Activated T-helper 1 cell treated with anti-CD3 and anti-CD28 coated beads, Interleukin-12 subunit alpha, Interleukin-12 subunit beta, Interleukin-2, Interleukin-4 antibody, amounts not matched to agents 30 ng/mL and 10 ng/mL and 1 ng/mL, durations not matched to agents 14 hours and 24 hours and 36 hours (primary cell): ENCODE data around the gene CLASP1. TPM values are rescaled to one million over a fixed set of nuclear protein-coding genes. Genes with fewer than 3 reads are reported as not detected.
"Not testable (repeated sequence)": the region's sequence is repeated elsewhere in the genome, so short reads cannot be mapped to it uniquely, and the experiment has no call there.

Experiments used
- DNase-seq: peaks from one replicate; pipeline ENCODE4 v3.0.0; 2021; ENCODE audit warnings: low spot score
- H3K27ac Mint-ChIP-seq: one replicate; pipeline ENCODE4 v1.8.0; 2021; ENCODE audit warnings: mild to moderate bottlenecking, mixed read lengths
- H3K27me3 Mint-ChIP-seq: one replicate; pipeline ENCODE4 v1.8.0; 2022; ENCODE audit warnings: mild to moderate bottlenecking, moderate library complexity, mixed read lengths; ENCODE audit not compliant: insufficient read depth
- H3K36me3 Mint-ChIP-seq: one replicate; pipeline ENCODE4 v1.8.0; 2021; ENCODE audit warnings: low read depth, mixed read lengths
- H3K4me1 Mint-ChIP-seq: one replicate; pipeline ENCODE4 v1.8.0; 2021; ENCODE audit warnings: low read depth, mixed read lengths
- H3K4me3 Mint-ChIP-seq: one replicate; pipeline ENCODE4 v1.8.0; 2021; ENCODE audit warnings: mild to moderate bottlenecking, moderate library complexity, mixed read lengths
- H3K9me3 Mint-ChIP-seq: one replicate; pipeline ENCODE4 v1.8.0; 2021; ENCODE audit warnings: mixed read lengths
- intact Hi-C: fragments of 100-400 bp; cut with micrococcal nuclease; formaldehyde crosslinking; loops from one replicate; pipeline ENCODE4 v1.15.1; 2024
- total RNA-seq: library from RNA; stranded (reverse); gene quantifications from 2 replicates; pipeline ENCODE4 v1.2.3, GENCODE V29; 2022

The CLASP1 gene
- total RNA-seq, 1 donor from 2014 or later = 62.6 TPM

GRCh38 chr2:121490584-121491133 is 158.6 kb downstream of the CLASP1 start:
- Mint-ChIP-seq H3K27ac (no peak overlapping the region), H3K4me3 (no peak overlapping the region), H3K9me3 (no peaks in the 10 kb centered on the region), H3K4me1 (peaks cover 34% of the 10 kb centered on the region), H3K27me3 (no peaks in the 10 kb centered on the region), H3K36me3 (peaks cover 14% of the 10 kb centered on the region)
- DNase-seq = no peak
- intact Hi-C loops = no loop called here

GRCh38 chr2:121489911-121490583 is 159.2 kb downstream of the CLASP1 start:
- Mint-ChIP-seq H3K4me1 (peaks cover 34% of the 10 kb centered on the region), H3K9me3 (no peaks in the 10 kb centered on the region), H3K27me3 (no peaks in the 10 kb centered on the region), H3K4me3 (no peak overlapping the region), H3K36me3 (peaks cover 14% of the 10 kb centered on the region), H3K27ac (no peak overlapping the region)
- intact Hi-C loops = no loop called here
- no peak for DNase-seq

- Mint-ChIP-seq H3K4me1 (peaks cover 34% of the 10 kb centered on the region), H3K36me3 (peaks cover 17% of the 10 kb centered on the region), H3K9me3 (no peaks in the 10 kb centered on the region), H3K27me3 (no peaks in the 10 kb centered on the region), H3K4me3 (no peak overlapping the region), H3K27ac (no peak overlapping the region)
- DNase-seq = no peak
- intact Hi-C loops = no loop called here
These were observed 160.0 kb downstream of the CLASP1 start for GRCh38 chr2:121489284-121489683.

- no peak for DNase-seq
- Mint-ChIP-seq H3K27me3 (no peaks in the 10 kb centered on the region), H3K4me1 (peaks cover 18% of the 10 kb centered on the region), H3K9me3 (no peaks in the 10 kb centered on the region), H3K36me3 (peaks cover 9% of the 10 kb centered on the region), H3K4me3 (no peak overlapping the region), H3K27ac (no peak overlapping the region)
- intact Hi-C loops = no loop called here
These were observed 163.0 kb downstream of the CLASP1 start for GRCh38 chr2:121486191-121486790.

DNA sequence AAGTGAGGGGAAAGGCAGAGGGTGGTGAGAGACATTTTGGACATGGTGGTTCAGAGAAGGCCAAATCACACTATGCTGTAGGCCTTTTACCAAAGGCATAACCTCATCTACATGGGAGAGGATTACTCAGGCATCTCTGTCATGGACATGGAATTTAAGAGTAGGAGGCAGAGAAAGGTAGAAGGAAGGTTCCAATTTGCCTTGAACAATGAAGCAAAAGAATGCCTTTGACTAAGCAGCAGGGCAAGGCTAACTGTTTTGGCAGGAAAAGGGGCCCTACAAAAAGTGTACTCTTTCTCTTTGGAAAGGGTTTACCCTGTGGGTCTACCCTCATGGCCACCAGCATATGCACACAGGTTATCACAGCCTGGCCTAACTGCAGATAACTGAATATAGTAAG is 164.2 kb downstream of the CLASP1 start:
- H3K36me3 Mint-ChIP-seq = peaks cover 9% of the 10 kb centered on the region
- peaks cover 11% of the 10 kb centered on the region for H3K4me1 Mint-ChIP-seq
- no peak for DNase-seq
- no peaks in the 10 kb centered on the region for H3K9me3 Mint-ChIP-seq
- intact Hi-C loops = no loop called here
- no peaks in the 10 kb centered on the region for H3K27me3 Mint-ChIP-seq
- no peak overlapping the region for H3K4me3 Mint-ChIP-seq
- peak overlapping the region; percentile 18 for H3K27ac Mint-ChIP-seq

DNA sequence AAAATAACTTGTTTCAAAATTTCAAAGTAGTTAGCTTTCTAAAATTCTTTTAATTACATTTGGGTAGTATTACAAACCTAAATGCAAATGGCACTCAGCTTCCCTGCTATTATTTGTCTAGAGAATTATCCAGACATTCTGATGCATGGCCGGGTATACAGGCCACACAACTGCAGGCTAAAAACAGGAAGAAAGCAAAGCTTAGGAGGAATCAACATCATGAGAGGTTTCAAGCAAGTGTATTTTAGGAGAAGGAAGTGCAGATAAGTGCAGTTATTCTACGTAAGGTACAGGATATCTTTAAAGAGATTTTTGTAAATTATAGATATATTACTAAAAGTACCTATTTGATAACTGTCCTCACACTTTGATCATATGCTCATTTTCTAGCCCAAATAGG is 165.4 kb downstream of the CLASP1 start:
- H3K9me3 Mint-ChIP-seq = no peaks in the 10 kb centered on the region
- no peak overlapping the region for H3K4me3 Mint-ChIP-seq

DNA sequence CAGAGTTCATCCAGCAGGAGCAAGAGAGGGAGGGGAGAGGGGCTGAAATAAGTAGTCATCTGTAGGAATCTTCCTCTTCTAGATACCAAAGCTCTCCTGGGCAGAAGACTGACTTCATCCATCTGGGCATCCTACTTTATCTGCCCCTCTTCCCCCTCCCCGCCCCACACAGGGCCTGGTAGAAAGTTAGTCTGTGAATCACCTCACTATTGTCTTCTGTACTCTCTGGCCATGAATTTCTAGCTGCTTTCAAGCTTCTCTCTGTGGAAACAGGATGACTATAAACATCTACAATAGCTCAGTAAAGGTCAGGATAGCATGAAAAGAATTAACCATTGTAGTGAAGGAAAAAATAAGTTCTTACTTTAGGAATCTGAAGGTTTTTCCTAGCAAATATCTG is 166.2 kb downstream of the CLASP1 start:
- H3K27ac Mint-ChIP-seq = no peak overlapping the region
- no peak overlapping the region for H3K4me3 Mint-ChIP-seq
- intact Hi-C loops = no loop called here
- peaks cover 11% of the 10 kb centered on the region for H3K36me3 Mint-ChIP-seq
- no peaks in the 10 kb centered on the region for H3K27me3 Mint-ChIP-seq
- H3K4me1 Mint-ChIP-seq = no peaks in the 10 kb centered on the region
- H3K9me3 Mint-ChIP-seq = no peaks in the 10 kb centered on the region
- no peak for DNase-seq

More for the DNA sequence above, 165.4 kb downstream of the CLASP1 start:
- peaks cover 11% of the 10 kb centered on the region for H3K36me3 Mint-ChIP-seq
- intact Hi-C loops = no loop called here
- no peaks in the 10 kb centered on the region for H3K27me3 Mint-ChIP-seq
- H3K4me1 Mint-ChIP-seq = no peaks in the 10 kb centered on the region
- H3K27ac Mint-ChIP-seq = no peak overlapping the region
- no peak for DNase-seq

DNA sequence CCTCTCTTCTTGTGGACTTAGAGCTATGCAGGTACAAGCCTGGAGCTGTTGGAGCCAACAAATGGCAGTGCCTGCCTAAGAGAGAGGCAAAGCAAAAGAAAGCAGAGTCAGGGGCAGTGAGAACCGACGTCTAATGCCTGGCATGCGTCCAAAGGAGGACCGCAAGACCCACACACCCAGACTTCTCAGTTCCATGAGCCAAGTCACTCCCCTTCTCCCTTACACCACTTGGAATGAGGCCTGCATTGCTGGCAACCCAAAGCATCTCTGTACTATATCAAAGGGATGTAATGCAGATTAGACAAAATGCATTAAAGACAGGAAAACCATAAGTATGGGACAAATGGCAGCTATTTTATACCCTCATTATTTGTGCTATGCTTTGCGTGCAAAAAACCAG is 168.4 kb downstream of the CLASP1 start:
- no peaks in the 10 kb centered on the region for H3K4me1 Mint-ChIP-seq
- no peak overlapping the region for H3K4me3 Mint-ChIP-seq
- intact Hi-C loops = no loop called here
- no peak for DNase-seq
- no peaks in the 10 kb centered on the region for H3K27me3 Mint-ChIP-seq
- no peaks in the 10 kb centered on the region for H3K9me3 Mint-ChIP-seq
- peaks cover 9% of the 10 kb centered on the region for H3K36me3 Mint-ChIP-seq
- no peak overlapping the region for H3K27ac Mint-ChIP-seq

DNA sequence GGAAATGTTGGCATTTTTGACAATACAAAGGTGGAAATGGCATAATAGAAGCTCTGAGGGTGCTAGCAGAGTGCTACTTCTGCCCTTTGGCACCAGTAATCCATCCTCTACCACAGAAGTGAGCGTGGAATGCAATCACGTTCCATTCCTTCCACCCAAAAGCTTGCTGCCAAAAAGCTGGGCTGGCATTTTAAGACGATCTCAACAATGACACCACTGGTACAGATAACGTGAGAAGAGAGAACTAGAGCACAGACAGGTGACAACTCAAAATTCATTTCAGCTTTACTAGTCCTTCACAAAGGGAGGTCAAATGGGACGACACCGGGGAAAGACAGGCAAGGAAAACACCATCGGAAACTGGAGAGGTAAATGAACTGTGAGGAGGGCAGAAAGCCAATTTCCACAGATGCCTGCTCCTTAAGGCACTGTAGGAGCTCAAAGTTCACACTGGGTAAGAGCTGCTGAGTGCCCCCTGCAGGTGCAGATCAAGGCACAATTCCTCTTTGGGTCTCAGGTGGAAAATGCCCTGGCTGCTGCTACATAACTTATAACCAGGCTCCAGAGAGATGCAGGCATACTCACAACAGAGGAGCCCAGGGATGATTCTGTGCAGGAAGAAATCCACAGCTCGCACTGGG is 169.3 kb downstream of the CLASP1 start:
- no peaks in the 10 kb centered on the region for H3K27me3 Mint-ChIP-seq
- no peaks in the 10 kb centered on the region for H3K4me1 Mint-ChIP-seq

DNA sequence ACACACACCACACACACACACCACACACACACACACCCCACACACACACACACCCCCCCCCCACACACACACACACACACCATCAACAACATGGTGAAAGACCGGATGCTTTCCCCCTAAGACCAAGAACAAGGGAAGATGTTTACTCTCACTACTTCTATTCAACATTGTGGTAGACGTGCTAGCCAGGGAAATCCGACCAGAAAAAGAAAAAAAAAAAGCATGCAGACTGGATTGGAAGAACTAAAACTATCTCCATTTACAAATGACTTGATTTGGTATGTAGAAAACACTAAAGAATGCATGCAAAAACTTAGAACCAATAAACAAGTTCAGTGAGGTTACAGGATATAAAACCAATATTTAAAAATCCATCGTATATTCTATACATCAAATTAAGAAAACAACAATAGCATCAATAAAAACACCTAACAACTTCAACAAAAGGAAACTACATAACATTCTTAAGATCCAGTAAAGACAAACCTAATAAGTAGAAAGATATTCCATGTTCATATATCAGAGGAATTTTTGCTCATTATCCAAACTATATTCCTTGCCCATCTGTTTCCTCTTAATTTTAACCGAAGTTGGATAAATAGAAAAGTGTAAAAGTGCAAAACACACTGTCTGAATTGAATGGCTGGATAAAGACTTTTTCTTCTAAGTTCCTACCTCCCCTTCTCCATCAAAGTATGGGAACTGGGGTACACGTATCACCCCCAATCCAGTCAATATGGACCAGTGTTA is 170.1 kb downstream of the CLASP1 start:
- no peak for DNase-seq
- peaks cover 4% of the 10 kb centered on the region for H3K4me1 Mint-ChIP-seq
- H3K36me3 Mint-ChIP-seq = peaks cover 6% of the 10 kb centered on the region
- H3K9me3 Mint-ChIP-seq = no peaks in the 10 kb centered on the region
- no peak overlapping the region for H3K4me3 Mint-ChIP-seq
- no peaks in the 10 kb centered on the region for H3K27me3 Mint-ChIP-seq
- intact Hi-C loops = no loop called here
- peak overlapping the region; percentile 31 for H3K27ac Mint-ChIP-seq

More for the DNA sequence above, 169.3 kb downstream of the CLASP1 start:
- no peaks in the 10 kb centered on the region for H3K9me3 Mint-ChIP-seq
- DNase-seq = no peak
- H3K27ac Mint-ChIP-seq = no peak overlapping the region
- peaks cover 9% of the 10 kb centered on the region for H3K36me3 Mint-ChIP-seq
- H3K4me3 Mint-ChIP-seq = no peak overlapping the region
- intact Hi-C loops = no loop called here

GRCh38 chr2:121478358-121478995 is 170.8 kb downstream of the CLASP1 start:
- H3K9me3 Mint-ChIP-seq, DNase-seq, intact Hi-C loops, H3K4me3 Mint-ChIP-seq, H3K27ac Mint-ChIP-seq, H3K27me3 Mint-ChIP-seq, H3K36me3 Mint-ChIP-seq: not testable (repeated sequence)
- peaks cover 11% of the 10 kb centered on the region for H3K4me1 Mint-ChIP-seq

GRCh38 chr2:121476684-121477083 is 172.6 kb downstream of the CLASP1 start:
- Mint-ChIP-seq H3K36me3 (peaks cover 3% of the 10 kb centered on the region), H3K4me1 (peaks cover 29% of the 10 kb centered on the region), H3K9me3 (no peaks in the 10 kb centered on the region), H3K4me3 (no peak overlapping the region), H3K27ac (no peak overlapping the region), H3K27me3 (no peaks in the 10 kb centered on the region)
- intact Hi-C loops = no loop called here
- DNase-seq = no peak
